ENCODE data around the gene MED15. TPM values are rescaled to one million over a fixed set of nuclear protein-coding genes. Genes with fewer than 3 reads are reported as not detected.

The MED15 gene
- total and polyA plus RNA-seq, 2 of the 8 experiments (the other 6 are each of a cell fraction or from before 2014, with no cell fraction given) = 28.3 to 57.1 TPM

DNA sequence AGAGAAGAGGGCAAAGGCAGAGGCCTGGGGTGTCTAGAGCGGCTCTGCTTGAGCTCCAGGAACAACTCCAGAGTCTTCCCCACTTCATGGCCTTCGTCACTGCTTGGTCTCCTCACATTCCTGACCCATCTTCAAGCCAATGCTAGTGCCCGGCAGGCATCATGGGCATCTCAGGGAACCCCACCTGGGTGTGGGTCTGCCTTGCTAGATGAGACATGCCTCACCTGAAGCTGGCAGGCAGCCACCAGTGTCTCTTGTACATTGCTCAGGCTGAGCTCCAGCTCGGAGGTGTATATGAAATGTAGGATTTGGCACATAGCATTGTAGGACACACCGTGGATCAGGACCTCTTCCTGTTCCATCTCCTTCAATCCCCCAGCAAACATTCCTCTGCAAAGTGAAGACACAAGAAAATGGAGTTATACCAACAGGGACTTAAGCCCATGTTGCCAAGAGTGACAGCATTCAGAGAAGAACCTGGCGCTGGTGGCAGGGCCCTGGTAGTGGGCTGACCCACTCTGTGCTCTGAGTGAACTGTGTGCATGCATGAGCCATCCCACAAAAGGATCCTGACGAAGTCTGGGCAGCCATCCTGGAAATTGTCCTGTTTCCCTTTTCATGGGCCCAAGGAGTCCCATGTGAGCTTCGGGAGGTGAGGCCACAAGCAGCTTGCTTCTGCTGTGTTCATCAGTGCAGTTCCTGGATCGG is 36.1 kb upstream of the MED15 start:
- Histone ChIP-seq H3K4me3 (ENCODE audit: extremely low read depth in 1 of 4, insufficient read depth in 2 of 4, low read depth in 3 of 4, low read length in 4 of 4) (no peak overlapping the region), H4K91ac (replicated peaks; ENCODE audit: insufficient read length, low read length) (no peak overlapping the region), H4K5ac (ENCODE audit: insufficient read length, low read depth, low read length) (no peak overlapping the region), H3K27ac (ENCODE audit: low read depth, low read length) (no peak overlapping the region), H3K4me1 (replicated peaks in 1 of 4; ENCODE audit: control insufficient read depth in 3 of 4, insufficient read depth in 4 of 4, low read length in 3 of 4) (no peaks in the 10 kb centered on the region), H3K79me2 (ENCODE audit: control insufficient read depth in 1 of 2, insufficient read depth in 2 of 2, low read length in 2 of 2) (no peaks in the 10 kb centered on the region), H2BK15ac (ENCODE audit: low read length) (no peak overlapping the region), H3K9ac (replicated peaks in 1 of 4; ENCODE audit: extremely low read depth in 1 of 4, low read depth in 3 of 4, low read length in 3 of 4) (no peak overlapping the region; a peak in 1 of 7 replicates), H3K18ac (ENCODE audit: extremely low read depth, low read length) (no peak overlapping the region), H3K23me2 (ENCODE audit: low read depth, low read length) (no peaks in the 10 kb centered on the region; the same call in 1 of the 2 replicates), H3K36me3 (ENCODE audit: control insufficient read depth in 2 of 4, insufficient read depth in 4 of 4, low read length in 3 of 4) (no peaks in the 10 kb centered on the region), H2AK5ac (ENCODE audit: low read depth, low read length) (no peak overlapping the region), H2BK5ac (ENCODE audit: low read depth, low read length) (no peak overlapping the region), H3K4ac (replicated peaks; ENCODE audit: insufficient read length, low read depth, low read length) (no peak overlapping the region), H2BK12ac (ENCODE audit: low read depth, low read length) (no peak overlapping the region), H3K4me2 (ENCODE audit: insufficient read depth in 1 of 2, low read depth in 2 of 2, low read length in 2 of 2) (no peak overlapping the region), H3K27me3 (replicated peaks in 1 of 4; ENCODE audit: control insufficient read depth in 3 of 4, extremely low read depth in 1 of 4, insufficient read depth in 3 of 4, low read length in 3 of 4) (no peaks in the 10 kb centered on the region), H4K20me1 (replicated peaks in 1 of 2; ENCODE audit: control insufficient read depth in 1 of 2, insufficient read depth in 2 of 2, low read length in 2 of 2) (no peaks in the 10 kb centered on the region), H3K23ac (ENCODE audit: insufficient read length) (no peak overlapping the region), H2AFZ (ENCODE audit: low read length) (no peak overlapping the region), H2BK120ac (replicated peaks; ENCODE audit: low read depth, low read length) (no peak overlapping the region), H3K56ac (replicated peaks; ENCODE audit: insufficient read length, low read depth, low read length) (no peak overlapping the region), H3K79me1 (ENCODE audit: low read depth, low read length) (no peaks in the 10 kb centered on the region), H4K8ac (ENCODE audit: extremely low read depth, insufficient read depth, low read length) (no peak overlapping the region), H3K14ac (ENCODE audit: insufficient read length) (no peak overlapping the region), H2BK20ac (ENCODE audit: low read length) (no peak overlapping the region), H3K9me3 (ENCODE audit: insufficient read depth in 2 of 2, low read depth in 1 of 2, low read length in 1 of 2) (peaks cover 0 to 3% of the 10 kb centered on the region in 2 experiments; a peak in 1 of 4 replicates)
- FAIRE-seq (no peak), DNase-seq (ENCODE audit: low read depth in 1 of 2, low spot score in 2 of 2) (no peak)
- ChIA-PET POLR2A (ENCODE audit: partially characterized antibody) (no interaction called here), CTCF (ENCODE audit: partially characterized antibody) (interaction anchor here (1.4 kb wide), 1 partner anchor 53 kb away, joined by 4 read pairs; no protein-coding TSS in a partner anchor)
- TF ChIP-seq BRCA1 (IDR thresholded peaks at IDR 0.05; ENCODE audit: low read depth, low read length) (no peak), CHD1 (IDR thresholded peaks at IDR 0.05; ENCODE audit: low read depth, low read length) (no peak), CBX5 (IDR thresholded peaks at IDR 0.05; ENCODE audit: low read depth, low read length) (no peak), GABPA (IDR thresholded peaks at IDR 0.05; ENCODE audit: borderline replicate concordance, insufficient read depth, low read length) (no peak), TAF7 (optimal IDR thresholded peaks at IDR 0.05; ENCODE audit: borderline replicate concordance, low read depth, low read length) (no peak)
- TF ChIP-seq, protein P1, sequence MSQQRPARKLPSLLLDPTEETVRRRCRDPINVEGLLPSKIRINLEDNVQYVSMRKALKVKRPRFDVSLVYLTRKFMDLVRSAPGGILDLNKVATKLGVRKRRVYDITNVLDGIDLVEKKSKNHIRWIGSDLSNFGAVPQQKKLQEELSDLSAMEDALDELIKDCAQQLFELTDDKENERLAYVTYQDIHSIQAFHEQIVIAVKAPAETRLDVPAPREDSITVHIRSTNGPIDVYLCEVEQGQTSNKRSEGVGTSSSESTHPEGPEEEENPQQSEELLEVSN (IDR thresholded peaks at IDR 0.05) = no peak
- 88% methylated on average over 9 of the region's 9 CpGs; no CpG with 5 or more reads in 1 of the 2 experiments for WGBS, 2 experiments (ENCODE audit: extremely low coverage in 1 of 2, insufficient coverage in 1 of 2, insufficient read length in 1 of 2, insufficient replicate concordance in 2 of 2, low coverage in 1 of 2, low lambda C conversion rate in 2 of 2, missing lambda C conversion rate in 1 of 2)

All from H1 (cell line).